Mesothelial cell of epicardium (in vitro differentiated cells): ENCODE measurements around the gene GNL1. TPM values are rescaled to one million over a fixed set of nuclear protein-coding genes. Genes with fewer than 3 reads are reported as not detected.
A peak's percentile ranks its signal among the peaks of the same experiment; 100 is the strongest.

Source experiments
- DNase-seq, 2 experiments: peaks; one replicate each; pipeline ENCODE4 v3.0.0; 2021; ENCODE audit warnings: low spot score in 2 of 2; ENCODE audit not compliant: unreplicated experiment in 2 of 2
- H3K27ac Mint-ChIP-seq: 2 replicates; pipeline ENCODE4 v1.8.0; 2021; ENCODE audit warnings: mixed read lengths
- H3K27me3 Mint-ChIP-seq: 2 replicates; pipeline ENCODE4 v1.8.0; 2021; ENCODE audit warnings: low read depth, mixed read lengths
- H3K36me3 Mint-ChIP-seq: 2 replicates; pipeline ENCODE4 v1.8.0; 2021; ENCODE audit warnings: mixed read lengths
- H3K4me1 Mint-ChIP-seq: 2 replicates; pipeline ENCODE4 v1.8.0; 2021; ENCODE audit warnings: mixed read lengths
- H3K4me3 Mint-ChIP-seq: 2 replicates; pipeline ENCODE4 v1.8.0; 2021; ENCODE audit warnings: mild to moderate bottlenecking, moderate library complexity, mixed read lengths
- H3K9me3 Mint-ChIP-seq: 2 replicates; pipeline ENCODE4 v1.8.0; 2021; ENCODE audit warnings: mixed read lengths
- microRNA-seq: library from miRNA; unstranded; fragments of <30 nt; microRNA quantifications from one replicate; pipeline ENCODE4 v1.2.0, GENCODE V29; 2021; ENCODE audit warnings: inconsistent platforms, mixed read lengths
- total RNA-seq: library from RNA; stranded (reverse); gene quantifications from 3 replicates; pipeline ENCODE4 v1.2.1, GENCODE V29; 2021
- TF ChIP-seq, protein P1 (sequence below): fragments of 200-600 bp; sonication (generic); IDR thresholded peaks from one replicate; pipeline ENCODE4 v1.5.0; 2021; ENCODE audit warnings: antibody characterized with exemption; ENCODE audit not compliant: unreplicated experiment

The GNL1 gene
- total RNA-seq, 1 donor from 2014 or later: 91.9 TPM

DNA sequence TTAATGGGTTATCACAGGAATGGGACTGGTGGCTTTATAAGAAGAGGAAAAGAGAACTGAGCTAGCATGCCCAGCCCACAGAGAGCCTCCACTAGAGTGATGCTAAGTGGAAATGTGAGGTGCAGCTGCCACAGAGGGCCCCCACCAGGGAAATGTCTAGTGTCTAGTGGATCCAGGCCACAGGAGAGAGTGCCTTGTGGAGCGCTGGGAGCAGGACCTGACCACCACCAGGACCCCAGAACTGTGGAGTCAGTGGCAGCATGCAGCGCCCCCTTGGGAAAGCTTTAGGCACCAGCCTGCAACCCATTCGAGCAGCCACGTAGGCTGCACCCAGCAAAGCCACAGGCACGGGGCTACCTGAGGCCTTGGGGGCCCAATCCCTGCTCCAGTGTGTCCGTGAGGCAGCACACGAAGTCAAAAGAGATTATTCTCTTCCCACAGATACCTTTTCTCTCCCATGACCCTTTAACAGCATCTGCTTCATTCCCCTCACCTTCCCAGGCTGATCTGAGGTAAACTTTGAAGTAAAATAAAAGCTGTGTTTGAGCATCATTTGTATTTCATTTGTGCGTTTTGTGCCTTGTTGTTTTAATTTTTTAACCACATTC is 62.5 kb downstream of the GNL1 start:
- Mint-ChIP-seq H3K27me3 (peaks cover 11% of the 10 kb centered on the region), H3K36me3 (peaks cover 8% of the 10 kb centered on the region), H3K4me3 (no peak overlapping the region), H3K27ac (no peak overlapping the region), H3K4me1 (peaks cover 7% of the 10 kb centered on the region), H3K9me3 (no peaks in the 10 kb centered on the region)
- TF ChIP-seq, protein P1, sequence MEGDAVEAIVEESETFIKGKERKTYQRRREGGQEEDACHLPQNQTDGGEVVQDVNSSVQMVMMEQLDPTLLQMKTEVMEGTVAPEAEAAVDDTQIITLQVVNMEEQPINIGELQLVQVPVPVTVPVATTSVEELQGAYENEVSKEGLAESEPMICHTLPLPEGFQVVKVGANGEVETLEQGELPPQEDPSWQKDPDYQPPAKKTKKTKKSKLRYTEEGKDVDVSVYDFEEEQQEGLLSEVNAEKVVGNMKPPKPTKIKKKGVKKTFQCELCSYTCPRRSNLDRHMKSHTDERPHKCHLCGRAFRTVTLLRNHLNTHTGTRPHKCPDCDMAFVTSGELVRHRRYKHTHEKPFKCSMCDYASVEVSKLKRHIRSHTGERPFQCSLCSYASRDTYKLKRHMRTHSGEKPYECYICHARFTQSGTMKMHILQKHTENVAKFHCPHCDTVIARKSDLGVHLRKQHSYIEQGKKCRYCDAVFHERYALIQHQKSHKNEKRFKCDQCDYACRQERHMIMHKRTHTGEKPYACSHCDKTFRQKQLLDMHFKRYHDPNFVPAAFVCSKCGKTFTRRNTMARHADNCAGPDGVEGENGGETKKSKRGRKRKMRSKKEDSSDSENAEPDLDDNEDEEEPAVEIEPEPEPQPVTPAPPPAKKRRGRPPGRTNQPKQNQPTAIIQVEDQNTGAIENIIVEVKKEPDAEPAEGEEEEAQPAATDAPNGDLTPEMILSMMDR: no peak
- no peak for DNase-seq

DNA sequence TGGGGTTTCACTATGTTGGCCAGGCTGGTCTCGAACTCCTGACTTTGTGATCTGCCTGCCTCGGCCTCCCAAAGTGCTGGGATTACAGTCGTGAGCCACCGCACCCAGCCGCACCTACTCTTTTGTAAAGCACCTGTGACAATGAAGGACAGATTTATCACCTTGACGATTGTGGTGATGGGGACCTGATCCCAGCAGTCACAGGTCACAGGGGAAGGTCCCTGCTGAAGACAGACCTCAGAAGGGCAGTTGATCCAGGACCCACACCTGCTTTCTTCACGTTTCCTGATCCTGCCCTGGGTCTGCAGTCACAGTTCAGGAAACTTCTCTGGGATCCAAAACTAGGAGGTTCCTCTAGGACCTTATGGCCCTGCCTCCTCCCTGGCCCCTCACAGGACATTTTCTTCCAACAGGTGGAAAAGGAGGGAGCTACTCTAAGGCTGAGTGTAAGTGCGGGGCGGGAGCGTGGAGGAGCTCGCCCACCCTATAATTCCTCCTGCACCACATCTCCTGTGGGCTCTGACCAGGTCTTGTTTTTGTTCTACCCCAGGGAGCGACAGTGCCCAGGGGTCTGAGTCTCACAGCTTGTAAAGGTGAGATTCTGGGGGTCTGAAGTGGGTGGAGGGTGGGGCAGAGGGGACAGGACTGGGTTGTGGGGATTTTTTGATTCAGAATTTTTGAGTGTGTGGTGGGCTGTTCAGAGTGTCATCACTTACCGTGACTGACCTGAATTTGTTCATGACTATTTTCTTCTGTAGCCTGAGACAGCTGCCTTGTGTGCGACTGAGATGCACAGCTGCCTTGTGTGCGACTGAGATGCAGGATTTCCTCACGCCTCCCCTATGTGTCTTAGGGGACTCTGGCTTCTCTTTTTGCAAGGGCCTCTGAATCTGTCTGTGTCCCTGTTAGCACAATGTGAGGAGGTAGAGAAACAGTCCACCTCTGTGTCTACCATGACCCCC is 64.0 kb downstream of the GNL1 start:
- Mint-ChIP-seq H3K27me3 (peaks cover 13% of the 10 kb centered on the region), H3K9me3 (no peaks in the 10 kb centered on the region), H3K27ac (no peak overlapping the region), H3K4me3 (no peak overlapping the region), H3K4me1 (peaks cover 7% of the 10 kb centered on the region), H3K36me3 (peaks cover 8% of the 10 kb centered on the region)
- TF ChIP-seq, protein P1: no peak
- no peak for DNase-seq

Small RNAs within 50 kb of the gene (microRNA-seq; reads per million reads assigned to microRNA genes)
- 366 reads per million, percentile 72 among the genes with 10 or more reads in this experiment for gene MIR877

Other genes starting within 250 kb of the GNL1 start
- 14.6 to 16.7 TPM (median 14.7 TPM) in 3 replicates for gene TRIM39, start 229.6 kb downstream of the GNL1 start, total RNA-seq
- 41.2 to 48.1 TPM (median 46.1 TPM) in 3 replicates for gene RPP21, start 211.3 kb downstream of the GNL1 start, total RNA-seq
- 59.5 to 61.9 TPM (median 61.7 TPM) in 3 replicates for gene HLA-E, start 67.0 kb downstream of the GNL1 start, total RNA-seq
- gene PRR3, start 806 bp upstream of the GNL1 start, total RNA-seq: 23.7 to 25.5 TPM (median 23.9 TPM) in 3 replicates
- 71.4 to 73.6 TPM (median 71.5 TPM) in 3 replicates for gene ABCF1, start 15.0 kb upstream of the GNL1 start, total RNA-seq
- 107 to 120 TPM (median 117 TPM) in 3 replicates for gene PPP1R10, start 60.8 kb upstream of the GNL1 start, total RNA-seq
- 29.8 to 33.5 TPM (median 30.2 TPM) in 3 replicates for gene MRPS18B, start 61.4 kb upstream of the GNL1 start, total RNA-seq
- gene ATAT1, start 70.4 kb upstream of the GNL1 start, total RNA-seq: 51.0 to 57.0 TPM (median 51.2 TPM) in 3 replicates
- gene C6orf136, start 90.6 kb upstream of the GNL1 start, total RNA-seq: 12.0 to 15.8 TPM (median 15.0 TPM) in 3 replicates
- gene DHX16, start 116.5 kb upstream of the GNL1 start, total RNA-seq: 23.5 to 26.7 TPM (median 25.2 TPM) in 3 replicates
- 28.8 to 30.6 TPM (median 29.5 TPM) in 3 replicates for gene PPP1R18, start 130.2 kb upstream of the GNL1 start, total RNA-seq
- 34.6 to 40.2 TPM (median 36.1 TPM) in 3 replicates for gene NRM, start 134.5 kb upstream of the GNL1 start, total RNA-seq
- gene MDC1, start 160.8 kb upstream of the GNL1 start, total RNA-seq: 49.7 to 51.9 TPM (median 49.8 TPM) in 3 replicates
- gene TUBB, start 163.9 kb upstream of the GNL1 start, total RNA-seq: 1,084 to 1,110 TPM (median 1,094 TPM) in 3 replicates
- gene FLOT1, start 186.2 kb upstream of the GNL1 start, total RNA-seq: 96.5 to 101 TPM (median 99.8 TPM) in 3 replicates
- 131 to 136 TPM (median 134 TPM) in 3 replicates for gene IER3, start 188.1 kb upstream of the GNL1 start, total RNA-seq